HEK293 (cell line): ENCODE data around the gene PTP4A1.

Source experiments
- CTCF ChIA-PET: fragments of 350-600 bp; formaldehyde crosslinking; extraction: SDS; loops from one replicate; lab custom pipeline; 2021; ENCODE audit warnings: antibody characterized with exemption; lab: Yijun Ruan, JAX
- POLR2A ChIA-PET: fragments of 300-600 bp; formaldehyde crosslinking; extraction: SDS; loops from one replicate; lab custom pipeline; 2020; ENCODE audit warnings: antibody characterized with exemption, inconsistent platforms; lab: Yijun Ruan, JAX
- H3K27ac ChIP-seq: fragments of 200-500 bp; sonication (Bioruptor generic); 2 replicates; pipeline ENCODE4 v1.5.1; 2014; ENCODE audit warnings: low read depth, low read length, control low read depth, inconsistent platforms; ENCODE audit errors: extremely low read depth
- H3K36me3 ChIP-seq, 2 experiments: fragments of 200-500 bp in 1 of 2; sonication (Bioruptor generic) in 1 of 2; 1 replicate in 1 of 2; 2 replicates in 1 of 2; pipeline ENCODE4 v1.5.1; 2014 to 2017; ENCODE audit warnings: inconsistent platforms in 2 of 2, low read length in 2 of 2; ENCODE audit not compliant: control insufficient read depth in 2 of 2, insufficient read depth in 1 of 2
- H3K4me1 ChIP-seq: fragments of 200-500 bp; sonication (Bioruptor generic); 2 replicates; pipeline ENCODE4 v1.5.1; 2014; ENCODE audit warnings: mild to moderate bottlenecking, low read length, inconsistent platforms; ENCODE audit not compliant: control insufficient read depth, insufficient read depth
- H3K4me3 ChIP-seq: 2 replicates; pipeline ENCODE4 v1.5.1; 2011; ENCODE audit warnings: low read depth, mild to moderate bottlenecking, control low read depth, low read length, moderate library complexity
- H3K9me3 ChIP-seq: fragments of 200-500 bp; sonication (Bioruptor generic); 2 replicates; pipeline ENCODE4 v1.5.1; 2014; ENCODE audit warnings: low read depth, low read length, inconsistent platforms; ENCODE audit not compliant: control insufficient read depth, insufficient read depth
- CTCF ChIP-seq: fragments of 450-650 bp; formaldehyde crosslinking; IDR thresholded peaks from 2 replicates; pipeline ENCODE4 v1.5.1; 2016; ENCODE audit warnings: missing biosample characterization, missing genetic modification characterization
- HIC1 ChIP-seq: fragments of 450-650 bp; formaldehyde crosslinking; IDR thresholded peaks from 2 replicates; pipeline ENCODE4 v1.5.1; 2016; ENCODE audit warnings: missing biosample characterization, missing genetic modification characterization
- IKZF3 ChIP-seq: fragments of 450-650 bp; IDR thresholded peaks from 2 replicates; pipeline ENCODE4 v1.5.0; 2018; ENCODE audit warnings: missing biosample characterization, mild to moderate bottlenecking, missing genetic modification characterization, moderate library complexity
- KLF7 ChIP-seq: fragments of 450-650 bp; formaldehyde crosslinking; IDR thresholded peaks from 2 replicates; pipeline ENCODE4 v1.5.1; 2016; ENCODE audit warnings: missing biosample characterization, missing genetic modification characterization, borderline replicate concordance
- PRDM1 ChIP-seq: fragments of 450-650 bp; formaldehyde crosslinking; IDR thresholded peaks from 2 replicates; pipeline ENCODE4; 2016; ENCODE audit warnings: missing biosample characterization, missing genetic modification characterization
- PRDM10 ChIP-seq: fragments of 450-650 bp; formaldehyde crosslinking; IDR thresholded peaks from 2 replicates; pipeline ENCODE4 v1.5.1; 2016; ENCODE audit warnings: missing biosample characterization, missing genetic modification characterization
- PRDM4 ChIP-seq: fragments of 450-650 bp; formaldehyde crosslinking; IDR thresholded peaks from 2 replicates; pipeline ENCODE4 v1.5.1; 2017; ENCODE audit warnings: missing biosample characterization, missing genetic modification characterization
- RBAK ChIP-seq: fragments of 450-650 bp; formaldehyde crosslinking; IDR thresholded peaks from 2 replicates; pipeline ENCODE4 v1.5.1; 2016; ENCODE audit warnings: missing biosample characterization, missing genetic modification characterization
- ZBTB20 ChIP-seq: fragments of 450-650 bp; formaldehyde crosslinking; IDR thresholded peaks from 2 replicates; pipeline ENCODE4 v1.5.1; 2016; ENCODE audit warnings: missing biosample characterization, missing genetic modification characterization
- ZBTB49 ChIP-seq: fragments of 450-650 bp; formaldehyde crosslinking; IDR thresholded peaks from 2 replicates; pipeline ENCODE4 v1.5.1; 2016; ENCODE audit warnings: missing biosample characterization, missing genetic modification characterization, low read depth
- ZNF140 ChIP-seq: fragments of 450-650 bp; formaldehyde crosslinking; IDR thresholded peaks from 2 replicates; pipeline ENCODE4 v1.5.1; 2016; ENCODE audit warnings: missing biosample characterization, missing genetic modification characterization
- ZNF248 ChIP-seq: fragments of 450-650 bp; formaldehyde crosslinking; IDR thresholded peaks from 2 replicates; pipeline ENCODE4 v1.5.1; 2017; ENCODE audit warnings: missing biosample characterization, missing genetic modification characterization
- ZNF335 ChIP-seq: fragments of 450-650 bp; formaldehyde crosslinking; conservative IDR thresholded peaks from 2 replicates; pipeline ENCODE4 v1.5.1; 2016; ENCODE audit warnings: missing biosample characterization, missing genetic modification characterization
- ZNF366 ChIP-seq: fragments of 450-650 bp; formaldehyde crosslinking; conservative IDR thresholded peaks from 2 replicates; pipeline ENCODE4 v1.5.1; 2016; ENCODE audit warnings: missing biosample characterization, missing genetic modification characterization
- ZNF449 ChIP-seq: fragments of 450-650 bp; formaldehyde crosslinking; IDR thresholded peaks from 2 replicates; pipeline ENCODE4 v1.5.1; 2017; ENCODE audit warnings: missing biosample characterization, mild to moderate bottlenecking, missing genetic modification characterization, moderate library complexity
- ZNF580 ChIP-seq: fragments of 450-650 bp; formaldehyde crosslinking; IDR thresholded peaks from 2 replicates; pipeline ENCODE4 v1.5.1; 2016; ENCODE audit warnings: missing biosample characterization, missing genetic modification characterization
- ZNF792 ChIP-seq: fragments of 450-650 bp; formaldehyde crosslinking; IDR thresholded peaks from 2 replicates; pipeline ENCODE4 v1.5.1; 2016; ENCODE audit warnings: missing biosample characterization, missing genetic modification characterization
- ZXDB ChIP-seq: fragments of 450-650 bp; formaldehyde crosslinking; IDR thresholded peaks from 2 replicates; pipeline ENCODE4 v1.5.1; 2016; ENCODE audit warnings: missing biosample characterization, missing genetic modification characterization

Gene PTP4A1

GRCh38 chr6:63573899-63574553, 1.7 kb downstream of the PTP4A1 start (continued):
- TF ChIP-seq RBAK (tag by site-specific recombination) (no peak), CTCF (tag by site-specific recombination) (peak; percentile 62; the same call in 1 of the 2 replicates), HIC1 (tag by site-specific recombination) (0 out of 2 replicates have a peak, but pooled peaks have one; percentile 3), ZNF335 (tag by site-specific recombination) (0 out of 2 replicates have a peak, but pooled peaks have one; percentile 34), ZNF580 (tag by site-specific recombination) (0 out of 2 replicates have a peak, but pooled peaks have one; percentile 1), ZNF366 (tag by site-specific recombination) (peak; percentile 62; the same call in 1 of the 2 replicates), ZNF248 (tag by site-specific recombination) (no peak), ZBTB49 (no peak), IKZF3 (tag by site-specific recombination) (peak; percentile 92), KLF7 (tag by site-specific recombination) (no peak), ZNF792 (tag by site-specific recombination) (no peak)

- no peak for TF ChIP-seq ZNF449 (tag by site-specific recombination)
- no peak for TF ChIP-seq PRDM10 (tag by site-specific recombination)
- peak; percentile 92 for TF ChIP-seq PRDM1 (tag by site-specific recombination)
- TF ChIP-seq PRDM4: no peak
- TF ChIP-seq ZXDB (tag by site-specific recombination): 0 out of 2 replicates have a peak, but pooled peaks have one; percentile 12
- TF ChIP-seq ZNF140 (tag by site-specific recombination): no peak
- peak; percentile 9; the same call in 1 of the 2 replicates for TF ChIP-seq ZNF366 (tag by site-specific recombination)
- no peak for TF ChIP-seq ZBTB20
- Histone ChIP-seq H3K27ac (peak overlapping the region; percentile 96), H3K36me3 (peaks cover 33 to 40% of the 10 kb centered on the region in 2 experiments), H3K9me3 (no peaks in the 10 kb centered on the region), H3K4me3 (peak overlapping the region; percentile 96), H3K4me1 (peaks cover 17% of the 10 kb centered on the region; the same call in 1 of the 2 replicates)
- ChIA-PET POLR2A (interaction anchor here (1.3 to 2.0 kb wide), 5 partner anchors 8 to 230 kb away, joined by 3 to 13 read pairs (median 7); partner anchors contain the start of gene PHF3), CTCF (interaction anchor here (0.6 to 2.5 kb wide), 31 partner anchors 9 to 285 kb away, joined by 3 to 24 read pairs (median 4); partner anchors contain the start of gene PHF3)
Measured at GRCh38 chr6:63574554-63574900, 2.2 kb downstream of the PTP4A1 start.
